GM08714 (cell line): ENCODE data around the gene HHATL.

Experiments
- H3K4me3 ChIP-seq: fragments of 200-500 bp; sonication (Bioruptor generic); 2 replicates; pipeline ENCODE4 v1.5.1; 2014; ENCODE audit warnings: mild to moderate bottlenecking, low read length, inconsistent platforms
- ZNF274 ChIP-seq: IDR thresholded peaks from 2 replicates; pipeline ENCODE4 v1.6.1; 2012; ENCODE audit warnings: mild to moderate bottlenecking, low read depth, low read length

The HHATL gene

GRCh38 chr3:42649783-42650182 lies 52.8 kb downstream of the HHATL start:
- no peak for TF ChIP-seq ZNF274
- no peak overlapping the region for H3K4me3 ChIP-seq

GRCh38 chr3:42649006-42649405 lies 53.6 kb downstream of the HHATL start:
- no peak overlapping the region for H3K4me3 ChIP-seq
- TF ChIP-seq ZNF274, result no peak

- no peak overlapping the region for H3K4me3 ChIP-seq
- no peak for TF ChIP-seq ZNF274
Measured at GRCh38 chr3:42647821-42648459, 54.7 kb downstream of the HHATL start.
